Kidney glomerular epithelial cell (primary cell): ENCODE data around the gene NBEAL2.
"Not testable (repeated sequence)": the region's sequence is repeated elsewhere in the genome, so short reads cannot be mapped to it uniquely, and the experiment has no call there.

Experiments
- DNase-seq: peaks from one replicate; lab custom pipeline; 2025; lab: John Stamatoyannopoulos, UW

The NBEAL2 gene

GRCh38 chr3:46964038-46964590 is 15.4 kb upstream of the NBEAL2 start:
- not testable (repeated sequence) for DNase-seq

GRCh38 chr3:46965151-46965550 is 14.3 kb upstream of the NBEAL2 start:
- DNase-seq = no peak

- no peak for DNase-seq
Measured at GRCh38 chr3:46966811-46967210, 12.7 kb upstream of the NBEAL2 start.

- no peak for DNase-seq
Measured at GRCh38 chr3:46968783-46969428, 10.6 kb upstream of the NBEAL2 start.

GRCh38 chr3:46970391-46971091 is 8.9 kb upstream of the NBEAL2 start:
- DNase-seq = peak; percentile 52

- DNase-seq = no peak
Measured at GRCh38 chr3:46971151-46971550, 8.3 kb upstream of the NBEAL2 start.

- no peak for DNase-seq
Measured at GRCh38 chr3:46971742-46972141, 7.7 kb upstream of the NBEAL2 start.

- no peak for DNase-seq
Measured at GRCh38 chr3:46972396-46972795, 7.1 kb upstream of the NBEAL2 start.

GRCh38 chr3:46974421-46975171 is 4.9 kb upstream of the NBEAL2 start:
- no peak for DNase-seq

GRCh38 chr3:46976326-46977190 is 2.9 kb upstream of the NBEAL2 start, which contains the start of gene CCDC12:
TSS of gene CCDC12 (minus strand) at chr3:46976745. CDS start at chr3:46976732, 13 bp downstream.
- peak; percentile 100 for DNase-seq

- no peak for DNase-seq
Measured at GRCh38 chr3:46977811-46978195, 1.7 kb upstream of the NBEAL2 start.

GRCh38 chr3:46978381-46978780 is 1.1 kb upstream of the NBEAL2 start:
- no peak for DNase-seq

GRCh38 chr3:46979958-46980497 is 562 bp downstream of the NBEAL2 start:
- no peak for DNase-seq

GRCh38 chr3:46981932-46982471 is 2.5 kb downstream of the NBEAL2 start:
- DNase-seq = no peak

- DNase-seq = no peak
Measured at GRCh38 chr3:46982546-46982945, 3.1 kb downstream of the NBEAL2 start.

- no peak for DNase-seq
Measured at GRCh38 chr3:46984591-46985459, 5.4 kb downstream of the NBEAL2 start.

- no peak for DNase-seq
Measured at GRCh38 chr3:46985588-46985987, 6.1 kb downstream of the NBEAL2 start.

- no peak for DNase-seq
Measured at GRCh38 chr3:46986055-46986730, 6.7 kb downstream of the NBEAL2 start.

- DNase-seq = no peak
Measured at GRCh38 chr3:46986782-46987310, 7.4 kb downstream of the NBEAL2 start.
